Esophagus (tissue), 2 donors: ENCODE measurements around the gene ZSCAN18. TPM values are rescaled to one million over a fixed set of nuclear protein-coding genes. Genes with fewer than 3 reads are reported as not detected.

ENCODE experiments used
- H3K27ac ChIP-seq, 2 donors: one replicate each; pipeline ENCODE4 v1.5.1; 2013; ENCODE audit warnings: low read depth in 2 of 2, mild to moderate bottlenecking in 2 of 2, inconsistent platforms in 1 of 2, low read length in 1 of 2, moderate library complexity in 1 of 2
- H3K27me3 ChIP-seq, 2 donors: one replicate each; pipeline ENCODE4 v1.6.1; 2013; ENCODE audit warnings: low read length in 2 of 2, control low read depth in 1 of 2, mild to moderate bottlenecking in 1 of 2; ENCODE audit not compliant: insufficient read depth in 2 of 2, control insufficient read depth in 1 of 2
- H3K36me3 ChIP-seq, 2 donors: one replicate each; pipeline ENCODE4 v1.6.1; 2013; ENCODE audit warnings: low read length in 1 of 2; ENCODE audit not compliant: control insufficient read depth in 2 of 2, insufficient read depth in 2 of 2
- H3K4me1 ChIP-seq, 2 donors: one replicate each; pipeline ENCODE4 v1.6.1; 2013; ENCODE audit warnings: low read length in 1 of 2; ENCODE audit not compliant: control insufficient read depth in 2 of 2, insufficient read depth in 2 of 2
- H3K4me3 ChIP-seq, 2 donors: one replicate each; pipeline ENCODE4 v1.5.1; 2013; ENCODE audit warnings: low read length in 2 of 2, mild to moderate bottlenecking in 2 of 2, low read depth in 1 of 2, moderate library complexity in 1 of 2
- H3K9me3 ChIP-seq, 2 donors: one replicate each; pipeline ENCODE4 v1.6.1; 2013; ENCODE audit warnings: mild to moderate bottlenecking in 2 of 2, low read depth in 1 of 2, low read length in 1 of 2, moderate library complexity in 1 of 2; ENCODE audit not compliant: control insufficient read depth in 2 of 2, insufficient read depth in 1 of 2
- WGBS, 2 donors: extraction: QIAGEN DNeasy Blood & Tissue Kit; methylation state at CpG; one replicate each; pipeline ENCODE4 v1.1.7; 2013; 5-methylcytosine and 5-hydroxymethylcytosine counted together
- polyA plus RNA-seq, 2 donors: library from polyadenylated mRNA; stranded (reverse); fragments of 200-250 nt; gene quantifications; one replicate each; pipeline ENCODE4 v1.2.3, GENCODE V29; 2013
- donor health status: healthy with polysubstance abuse.
- donor health status: Bipolar disorder and iron deficiency.

Gene ZSCAN18
- polyA plus RNA-seq, 2 donors = 20.2 to 22.9 TPM

DNA sequence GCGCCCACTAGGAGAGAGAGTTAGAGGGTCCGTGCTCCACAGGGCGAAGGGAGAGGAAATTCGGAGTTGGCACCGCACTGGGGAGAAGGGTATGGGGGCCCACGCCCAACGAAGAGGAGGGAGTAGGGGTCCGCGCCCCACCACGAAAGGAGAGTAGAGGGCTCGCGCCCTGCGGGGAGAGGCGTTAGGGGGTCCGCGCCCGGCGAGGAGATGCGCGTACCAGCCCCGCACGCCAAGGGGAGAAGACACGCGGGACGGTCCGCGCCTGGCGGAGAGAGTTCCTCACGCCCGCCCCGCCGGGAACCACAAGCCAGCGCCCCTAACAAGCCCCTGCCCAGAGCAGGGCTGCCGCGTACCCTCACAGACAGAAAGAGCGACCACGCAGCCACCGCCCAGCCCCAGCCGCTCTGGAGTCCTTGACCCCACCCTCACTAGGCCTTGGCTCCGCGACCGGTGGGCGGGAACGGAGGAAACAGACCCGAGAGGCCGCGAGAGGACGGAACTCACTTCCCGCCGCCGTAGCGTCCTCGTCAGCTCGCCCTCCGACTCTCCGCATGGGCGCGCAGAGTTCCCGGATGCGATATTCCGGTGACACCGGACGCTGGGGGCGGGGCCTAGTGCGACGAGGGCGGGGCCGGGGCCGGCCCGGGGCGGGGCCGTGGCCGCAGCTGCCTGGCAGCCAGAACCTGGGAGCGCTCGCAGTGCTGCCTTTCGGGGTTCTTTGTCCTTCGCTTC, 20.0 kb upstream of the ZSCAN18 start:
- Histone ChIP-seq H3K4me3 (peak overlapping the region in 1 of 2 donors; percentile 8), H3K9me3 (peaks cover 29 to 50% of the 10 kb centered on the region in 2 donors)
- 12 to 14% methylated on average over 66 to 77 of the region's 77 CpGs for whole genome bisulfite sequencing, 2 donors

DNA sequence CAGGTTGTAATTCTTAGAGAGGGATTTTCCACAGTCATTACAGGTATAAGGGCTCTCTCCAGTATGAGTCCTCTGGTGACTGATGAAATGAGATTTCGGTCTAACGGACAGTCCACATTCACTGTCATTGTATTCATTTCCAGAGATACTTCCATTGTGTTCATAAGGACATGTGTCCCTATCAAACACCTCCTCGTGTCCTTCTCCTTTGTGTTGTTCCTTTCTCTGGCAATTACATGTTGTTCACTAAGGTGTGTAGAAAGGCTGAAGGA, 10.5 kb upstream of the ZSCAN18 start:
- 88 to 96% methylated on average over 3 of the region's 3 CpGs for WGBS, 2 donors
- Histone ChIP-seq H3K27me3 (no peaks in the 10 kb centered on the region), H3K4me1 (no peaks in the 10 kb centered on the region), H3K36me3 (peaks cover 0 to 2% of the 10 kb centered on the region in 2 donors), H3K9me3 (peaks cover 19 to 27% of the 10 kb centered on the region in 2 donors), H3K4me3 (no peak overlapping the region), H3K27ac (no peak overlapping the region)

More for the DNA sequence above, 20.0 kb upstream of the ZSCAN18 start:
- no peaks in the 10 kb centered on the region for H3K36me3 ChIP-seq
- peaks cover 0 to 4% of the 10 kb centered on the region in 2 donors for H3K27me3 ChIP-seq
- no peak overlapping the region for H3K27ac ChIP-seq
- H3K4me1 ChIP-seq = no peaks in the 10 kb centered on the region

DNA sequence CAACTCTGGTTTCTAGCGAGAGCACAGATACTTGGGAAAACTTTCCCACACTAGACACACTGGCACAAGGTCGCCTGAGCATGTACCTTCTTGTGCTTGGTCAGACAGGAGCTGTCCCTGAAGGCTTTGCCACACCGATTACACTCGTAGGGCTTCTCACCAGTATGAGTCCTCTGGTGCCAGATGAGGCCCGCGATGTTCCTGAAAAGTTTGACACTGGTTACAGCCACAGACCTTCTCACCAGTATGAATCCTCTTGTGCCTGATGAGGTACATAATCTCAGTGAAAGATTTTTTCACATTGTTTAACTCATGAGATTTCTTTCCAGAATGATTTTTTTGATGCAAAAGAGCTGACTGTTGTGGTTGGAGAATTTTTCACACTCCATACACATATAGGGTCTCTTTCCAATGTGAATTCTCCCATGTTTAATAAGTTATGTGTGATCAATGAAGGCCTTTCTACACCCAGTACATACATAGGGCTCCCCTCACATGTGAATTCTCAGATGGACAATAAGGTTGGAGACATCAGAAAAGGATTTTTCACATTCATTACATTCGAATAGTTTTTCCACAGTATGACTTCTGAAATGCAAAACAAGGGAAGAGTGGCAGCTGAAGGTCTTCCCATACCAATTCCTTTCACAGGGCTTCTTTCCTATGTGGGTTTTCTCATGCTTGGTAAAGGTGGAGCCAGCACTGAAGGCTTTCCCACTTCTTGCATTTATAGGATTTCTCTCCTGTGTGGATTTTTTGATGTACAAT, 9.9 kb upstream of the ZSCAN18 start:
- Histone ChIP-seq H3K9me3 (peaks cover 19 to 27% of the 10 kb centered on the region in 2 donors), H3K4me1 (no peaks in the 10 kb centered on the region)

DNA sequence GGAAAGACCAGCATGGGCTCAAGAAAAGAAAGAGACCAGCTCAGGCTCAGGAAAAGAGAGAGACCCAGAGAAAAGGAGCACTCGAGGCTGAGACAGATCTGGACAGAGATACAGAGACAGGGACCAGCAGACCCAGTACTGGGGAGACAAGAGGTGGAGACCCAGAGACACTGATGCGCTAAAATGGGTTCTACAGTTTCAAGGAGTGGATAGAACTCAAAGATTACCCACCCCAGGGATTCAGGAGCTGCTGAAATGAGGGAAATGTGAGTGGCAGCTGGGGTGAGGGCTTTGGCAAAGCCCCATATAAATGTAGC, 609 bp upstream of the ZSCAN18 start:
- Histone ChIP-seq H3K9me3 (peaks cover 4 to 18% of the 10 kb centered on the region in 2 donors), H3K4me3 (peak overlapping the region; percentile 79 to 91), H3K27me3 (no peaks in the 10 kb centered on the region), H3K36me3 (peaks cover 0 to 2% of the 10 kb centered on the region in 2 donors), H3K27ac (peak overlapping the region; percentile 89 to 96), H3K4me1 (peaks cover 0 to 7% of the 10 kb centered on the region in 2 donors)
- WGBS, 2 donors = 12 to 15% methylated on average over 2 of the region's 2 CpGs

More for the DNA sequence above, 9.9 kb upstream of the ZSCAN18 start:
- 82 to 87% methylated on average over 7 of the region's 7 CpGs for WGBS, 2 donors
- no peak overlapping the region for H3K4me3 ChIP-seq
- no peaks in the 10 kb centered on the region for H3K27me3 ChIP-seq
- no peak overlapping the region for H3K27ac ChIP-seq
- peaks cover 0 to 2% of the 10 kb centered on the region in 2 donors for H3K36me3 ChIP-seq

DNA sequence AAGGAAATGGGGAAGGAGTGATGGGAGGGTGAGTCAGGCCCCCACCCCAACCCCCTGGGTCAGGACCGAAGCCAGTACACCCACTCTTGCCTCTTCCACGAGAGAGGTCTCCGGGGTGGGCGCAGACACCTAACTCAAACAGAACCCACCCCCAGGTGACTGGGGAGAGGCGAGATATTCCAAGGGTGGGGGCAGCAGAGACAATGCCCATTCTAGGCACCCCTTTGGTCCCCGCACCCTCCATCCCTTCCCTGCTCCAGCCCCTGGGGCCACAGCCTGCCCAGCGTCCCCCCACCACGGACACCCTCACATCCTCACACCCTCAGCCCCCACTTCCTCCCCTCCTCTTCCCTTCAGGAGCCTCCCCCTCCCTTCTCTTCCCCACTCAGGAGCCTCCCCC, 682 bp downstream of the ZSCAN18 start:
- peaks cover 0 to 2% of the 10 kb centered on the region in 2 donors for H3K36me3 ChIP-seq
- H3K27ac ChIP-seq = no peak overlapping the region
- 32 to 35% methylated on average over 7 to 8 of the region's 8 CpGs for WGBS, 2 donors
- H3K9me3 ChIP-seq = peaks cover 4 to 24% of the 10 kb centered on the region in 2 donors
- H3K27me3 ChIP-seq = no peaks in the 10 kb centered on the region
- peak overlapping the region in 1 of 2 donors; percentile 79 for H3K4me3 ChIP-seq
- peaks cover 0 to 7% of the 10 kb centered on the region in 2 donors for H3K4me1 ChIP-seq

DNA sequence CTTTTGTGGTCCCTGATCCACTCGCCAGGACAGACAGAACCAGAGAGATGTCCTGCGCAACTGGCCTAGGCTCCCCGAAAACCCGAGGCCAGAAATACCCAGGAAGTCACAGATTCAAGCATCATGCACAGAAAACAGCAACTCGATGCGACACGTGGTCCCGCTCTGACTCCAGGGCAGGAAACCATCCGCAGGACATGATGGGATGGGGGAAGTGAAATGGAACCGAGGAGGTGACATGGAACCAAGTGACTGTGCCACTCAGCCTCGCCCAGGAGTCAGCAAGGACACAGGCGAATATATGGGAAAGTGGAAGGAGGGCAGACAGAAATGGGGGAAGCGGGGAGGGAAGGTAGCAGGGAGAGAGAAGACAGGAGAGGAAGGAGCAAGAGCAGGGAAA, 1.1 kb downstream of the ZSCAN18 start:
- Histone ChIP-seq H3K4me3 (no peak overlapping the region), H3K9me3 (peaks cover 4 to 24% of the 10 kb centered on the region in 2 donors), H3K27ac (no peak overlapping the region), H3K4me1 (peaks cover 0 to 7% of the 10 kb centered on the region in 2 donors), H3K36me3 (peaks cover 0 to 2% of the 10 kb centered on the region in 2 donors), H3K27me3 (no peaks in the 10 kb centered on the region)
- 88 to 90% methylated on average over 13 of the region's 13 CpGs for WGBS, 2 donors

DNA sequence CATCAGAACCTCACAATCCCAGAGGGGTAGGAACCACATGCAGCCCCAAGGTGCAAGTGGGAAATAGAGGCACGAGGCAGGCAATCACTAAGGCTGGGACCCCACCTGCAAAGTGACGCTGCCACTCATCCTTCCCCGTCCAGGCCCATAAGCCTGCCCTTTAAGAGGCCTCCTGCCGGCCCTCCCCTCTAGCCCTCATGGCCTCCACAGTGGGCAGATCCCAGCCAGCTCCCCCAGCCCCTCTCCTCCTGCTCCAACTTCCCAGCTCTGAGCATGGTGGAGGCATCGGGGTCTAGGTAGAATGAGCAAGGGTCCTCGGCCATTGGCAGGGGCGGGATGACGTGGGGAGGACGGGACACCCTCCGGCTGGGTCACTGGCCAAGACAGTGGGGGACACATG, 2.7 kb downstream of the ZSCAN18 start:
- peaks cover 6 to 27% of the 10 kb centered on the region in 2 donors for H3K9me3 ChIP-seq
- no peaks in the 10 kb centered on the region for H3K27me3 ChIP-seq
- H3K4me3 ChIP-seq = no peak overlapping the region
- H3K27ac ChIP-seq = no peak overlapping the region
- H3K36me3 ChIP-seq = peaks cover 0 to 2% of the 10 kb centered on the region in 2 donors
- 94 to 96% methylated on average over 10 of the region's 10 CpGs for WGBS, 2 donors
- H3K4me1 ChIP-seq = peaks cover 0 to 7% of the 10 kb centered on the region in 2 donors

DNA sequence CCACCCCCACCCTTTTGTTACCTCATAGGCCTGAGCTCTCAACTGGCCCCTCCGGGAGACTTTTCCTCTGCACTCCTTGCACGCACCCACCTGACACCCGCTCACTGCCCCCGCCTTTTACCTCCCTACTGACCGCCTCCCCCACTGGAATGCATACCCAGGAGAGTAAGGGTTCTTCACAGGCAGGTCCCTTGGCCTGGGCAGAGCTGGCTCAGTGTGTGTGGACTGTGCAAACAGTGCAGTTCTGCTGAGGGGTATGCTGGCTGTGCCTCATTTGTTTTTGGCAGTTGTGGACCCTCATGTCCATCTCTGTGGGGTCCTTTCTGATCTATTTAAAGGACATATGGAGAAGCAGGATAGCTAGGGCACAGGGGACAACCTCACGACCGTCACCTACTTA, 5.0 kb downstream of the ZSCAN18 start:
- Histone ChIP-seq H3K27ac (no peak overlapping the region), H3K36me3 (peaks cover 0 to 2% of the 10 kb centered on the region in 2 donors), H3K9me3 (peaks cover 9 to 33% of the 10 kb centered on the region in 2 donors), H3K4me1 (peaks cover 0 to 7% of the 10 kb centered on the region in 2 donors), H3K4me3 (no peak overlapping the region), H3K27me3 (no peaks in the 10 kb centered on the region)
- WGBS, 2 donors = 92 to 94% methylated on average over 7 of the region's 7 CpGs

DNA sequence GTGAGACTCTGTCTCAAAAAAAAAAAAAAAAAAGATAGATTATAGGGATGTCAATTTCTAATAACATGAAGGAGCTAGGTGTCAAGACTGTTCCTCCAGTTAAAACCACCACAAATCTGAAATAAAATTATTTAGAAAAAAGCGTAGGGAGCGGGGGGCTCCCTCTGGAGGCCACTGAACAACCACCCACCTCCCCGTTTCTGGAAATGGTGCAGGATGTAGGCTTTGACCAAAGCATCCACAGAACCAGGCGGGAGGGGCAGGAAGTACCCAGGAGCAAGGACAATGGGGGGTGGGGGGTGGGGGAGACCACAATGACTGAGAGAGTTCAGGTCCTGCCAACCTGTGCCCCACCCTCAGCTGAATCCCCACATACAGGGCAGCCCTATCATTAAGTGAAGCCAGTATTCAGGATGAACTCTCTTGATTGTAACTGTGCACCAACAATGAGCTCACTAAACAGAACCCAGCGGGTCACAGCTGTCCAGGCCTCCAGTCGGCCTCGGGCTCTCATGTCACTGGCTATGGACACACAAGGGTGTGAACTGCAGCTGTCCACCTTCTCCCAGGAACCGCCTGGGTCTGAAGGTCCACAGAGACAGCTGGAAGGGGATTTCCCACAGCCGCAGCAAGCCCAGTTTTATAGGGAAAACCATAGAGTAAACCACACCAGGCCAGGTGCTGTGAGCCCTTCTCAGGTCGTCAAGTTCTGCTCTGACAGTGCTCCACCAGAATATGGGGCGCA, 6.6 kb downstream of the ZSCAN18 start:
- Histone ChIP-seq H3K36me3 (peaks cover 0 to 3% of the 10 kb centered on the region in 2 donors), H3K4me1 (no peaks in the 10 kb centered on the region), H3K27ac (no peak overlapping the region), H3K4me3 (no peak overlapping the region), H3K9me3 (peaks cover 19 to 38% of the 10 kb centered on the region in 2 donors), H3K27me3 (no peaks in the 10 kb centered on the region)
- 78 to 85% methylated on average over 11 of the region's 11 CpGs for WGBS, 2 donors
